Measurements from ENCODE around the gene CYP27B1. TPM values are rescaled to one million over a fixed set of nuclear protein-coding genes. Genes with fewer than 3 reads are reported as not detected.
"Not testable (repeated sequence)": the region's sequence is repeated elsewhere in the genome, so short reads cannot be mapped to it uniquely, and the experiment has no call there.

CYP27B1 gene
- total RNA-seq, 1 donor: 0.45 TPM

DNA sequence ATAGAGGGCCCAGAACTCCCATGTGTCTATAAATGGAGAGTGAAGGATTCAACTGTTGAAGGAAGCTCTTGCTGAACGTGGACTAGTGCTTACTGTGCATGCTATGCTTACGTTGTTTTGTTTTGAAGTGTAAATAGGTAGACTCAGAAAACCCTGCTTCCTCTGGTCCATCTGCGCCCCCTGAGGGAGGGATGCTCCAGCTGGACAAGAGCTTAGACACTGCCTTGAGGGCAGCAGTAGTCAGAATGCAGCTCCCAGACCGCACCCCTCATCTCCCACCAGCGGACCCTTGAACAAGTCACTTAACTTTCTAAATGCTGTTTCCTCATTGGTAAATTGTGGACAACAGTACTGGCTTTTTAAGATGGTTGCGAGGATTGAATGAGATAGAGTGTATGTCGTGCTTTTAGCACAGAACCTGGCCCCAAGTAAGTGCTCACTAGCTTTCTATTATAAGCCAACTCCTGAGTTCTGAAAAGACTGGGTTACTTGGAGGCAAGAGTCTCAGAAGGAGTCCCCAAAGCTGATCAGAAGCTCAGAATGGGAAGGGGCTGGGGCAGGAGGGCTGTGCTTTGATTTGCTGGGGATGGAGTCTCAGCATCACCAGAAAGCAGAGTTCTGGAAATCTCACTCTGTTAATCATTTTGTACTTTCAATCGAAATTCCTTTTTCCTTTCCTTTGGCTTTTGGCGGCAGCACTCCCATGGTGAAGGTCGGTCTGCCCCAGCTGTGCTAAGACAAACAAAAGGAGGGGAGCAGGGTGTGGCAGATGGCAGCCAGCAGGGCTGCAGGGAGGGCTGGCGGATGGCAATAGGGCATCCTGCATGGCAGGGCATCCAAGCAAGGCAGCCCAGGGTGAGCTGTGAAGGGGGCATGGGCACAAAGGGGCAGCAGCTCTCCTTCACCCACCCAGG lies 43.9 kb downstream of the CYP27B1 start:
- no peak for DNase-seq (ENCODE audit: low read depth)
- TF ChIP-seq, protein P1, sequence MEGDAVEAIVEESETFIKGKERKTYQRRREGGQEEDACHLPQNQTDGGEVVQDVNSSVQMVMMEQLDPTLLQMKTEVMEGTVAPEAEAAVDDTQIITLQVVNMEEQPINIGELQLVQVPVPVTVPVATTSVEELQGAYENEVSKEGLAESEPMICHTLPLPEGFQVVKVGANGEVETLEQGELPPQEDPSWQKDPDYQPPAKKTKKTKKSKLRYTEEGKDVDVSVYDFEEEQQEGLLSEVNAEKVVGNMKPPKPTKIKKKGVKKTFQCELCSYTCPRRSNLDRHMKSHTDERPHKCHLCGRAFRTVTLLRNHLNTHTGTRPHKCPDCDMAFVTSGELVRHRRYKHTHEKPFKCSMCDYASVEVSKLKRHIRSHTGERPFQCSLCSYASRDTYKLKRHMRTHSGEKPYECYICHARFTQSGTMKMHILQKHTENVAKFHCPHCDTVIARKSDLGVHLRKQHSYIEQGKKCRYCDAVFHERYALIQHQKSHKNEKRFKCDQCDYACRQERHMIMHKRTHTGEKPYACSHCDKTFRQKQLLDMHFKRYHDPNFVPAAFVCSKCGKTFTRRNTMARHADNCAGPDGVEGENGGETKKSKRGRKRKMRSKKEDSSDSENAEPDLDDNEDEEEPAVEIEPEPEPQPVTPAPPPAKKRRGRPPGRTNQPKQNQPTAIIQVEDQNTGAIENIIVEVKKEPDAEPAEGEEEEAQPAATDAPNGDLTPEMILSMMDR (IDR thresholded peaks at IDR 0.05; ENCODE audit: insufficient read depth, low read length): no peak
- H3K4me3 ChIP-seq (ENCODE audit: low read depth, low read length): no peak overlapping the region

DNA sequence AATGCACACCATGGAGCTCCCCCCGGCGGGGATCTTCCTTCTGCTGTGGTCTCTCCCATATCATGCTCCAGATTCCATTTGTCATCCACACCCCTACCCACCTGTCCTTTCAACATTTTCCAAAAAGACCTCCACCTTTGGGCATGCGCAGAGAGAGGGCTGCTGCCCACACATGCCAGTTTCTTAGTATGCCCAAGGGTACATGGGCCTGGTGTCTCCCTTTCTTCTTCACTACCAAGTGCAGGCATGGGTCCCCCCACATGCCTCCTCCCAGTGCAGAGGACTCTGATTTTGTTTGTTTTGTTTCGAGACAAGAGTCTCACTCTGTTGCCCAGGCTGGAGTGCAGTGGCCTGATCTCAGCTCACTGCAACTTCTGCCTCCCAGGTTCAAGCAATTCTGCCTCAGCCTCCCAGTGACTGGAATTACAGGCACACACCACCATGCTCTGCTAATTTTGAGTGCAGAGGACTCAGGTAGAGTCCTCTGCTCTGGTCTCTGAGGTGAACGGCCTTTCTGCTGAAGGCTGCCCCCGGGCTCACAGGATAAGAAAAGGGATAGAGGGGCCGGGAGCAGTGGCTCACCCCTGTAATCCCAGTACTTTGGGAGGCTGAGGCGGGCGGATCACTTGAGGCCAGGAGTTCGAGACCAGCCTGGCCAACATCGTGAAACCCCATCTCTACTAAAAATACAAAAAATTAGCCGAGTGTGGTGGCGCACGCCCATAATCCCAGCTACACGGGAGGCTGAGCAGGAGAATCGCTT lies 44.9 kb downstream of the CYP27B1 start:
- H3K4me3 ChIP-seq (ENCODE audit: low read depth, low read length); DNase-seq (ENCODE audit: low read depth): not testable (repeated sequence)

DNA sequence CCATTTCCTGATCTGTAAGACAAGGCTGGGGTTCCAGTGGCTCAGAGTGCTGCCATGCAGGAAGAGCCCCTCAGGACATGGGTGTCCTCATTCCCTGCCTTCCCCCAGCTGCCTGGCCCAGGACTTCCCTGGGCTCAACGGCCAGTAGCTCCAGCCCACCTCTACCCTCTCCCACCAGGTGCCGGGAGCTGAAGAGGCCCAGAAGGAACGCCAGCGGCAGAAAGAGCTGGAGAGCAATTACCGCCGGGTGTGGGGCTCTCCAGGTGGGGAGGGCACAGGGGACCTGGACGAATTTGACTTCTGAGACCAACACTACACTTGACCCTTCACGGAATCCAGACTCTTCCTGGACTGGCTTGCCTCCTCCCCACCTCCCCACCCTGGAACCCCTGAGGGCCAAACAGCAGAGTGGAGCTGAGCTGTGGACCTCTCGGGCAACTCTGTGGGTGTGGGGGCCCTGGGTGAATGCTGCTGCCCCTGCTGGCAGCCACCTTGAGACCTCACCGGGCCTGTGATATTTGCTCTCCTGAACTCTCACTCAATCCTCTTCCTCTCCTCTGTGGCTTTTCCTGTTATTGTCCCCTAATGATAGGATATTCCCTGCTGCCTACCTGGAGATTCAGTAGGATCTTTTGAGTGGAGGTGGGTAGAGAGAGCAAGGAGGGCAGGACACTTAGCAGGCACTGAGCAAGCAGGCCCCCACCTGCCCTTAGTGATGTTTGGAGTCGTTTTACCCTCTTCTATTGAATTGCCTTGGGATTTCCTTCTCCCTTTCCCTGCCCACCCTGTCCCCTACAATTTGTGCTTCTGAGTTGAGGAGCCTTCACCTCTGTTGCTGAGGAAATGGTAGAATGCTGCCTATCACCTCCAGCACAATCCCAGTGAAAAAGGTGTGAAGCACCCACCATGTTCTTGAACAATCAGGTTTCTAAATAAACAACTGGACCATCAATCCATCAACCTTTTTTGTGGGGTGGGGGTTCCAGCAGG lies 46.0 kb downstream of the CYP27B1 start:
- no peak overlapping the region for H3K4me3 ChIP-seq (ENCODE audit: low read depth, low read length)
- TF ChIP-seq, protein P1 (IDR thresholded peaks at IDR 0.05; ENCODE audit: insufficient read depth, low read length): no peak
- DNase-seq (ENCODE audit: low read depth): no peak

DNA sequence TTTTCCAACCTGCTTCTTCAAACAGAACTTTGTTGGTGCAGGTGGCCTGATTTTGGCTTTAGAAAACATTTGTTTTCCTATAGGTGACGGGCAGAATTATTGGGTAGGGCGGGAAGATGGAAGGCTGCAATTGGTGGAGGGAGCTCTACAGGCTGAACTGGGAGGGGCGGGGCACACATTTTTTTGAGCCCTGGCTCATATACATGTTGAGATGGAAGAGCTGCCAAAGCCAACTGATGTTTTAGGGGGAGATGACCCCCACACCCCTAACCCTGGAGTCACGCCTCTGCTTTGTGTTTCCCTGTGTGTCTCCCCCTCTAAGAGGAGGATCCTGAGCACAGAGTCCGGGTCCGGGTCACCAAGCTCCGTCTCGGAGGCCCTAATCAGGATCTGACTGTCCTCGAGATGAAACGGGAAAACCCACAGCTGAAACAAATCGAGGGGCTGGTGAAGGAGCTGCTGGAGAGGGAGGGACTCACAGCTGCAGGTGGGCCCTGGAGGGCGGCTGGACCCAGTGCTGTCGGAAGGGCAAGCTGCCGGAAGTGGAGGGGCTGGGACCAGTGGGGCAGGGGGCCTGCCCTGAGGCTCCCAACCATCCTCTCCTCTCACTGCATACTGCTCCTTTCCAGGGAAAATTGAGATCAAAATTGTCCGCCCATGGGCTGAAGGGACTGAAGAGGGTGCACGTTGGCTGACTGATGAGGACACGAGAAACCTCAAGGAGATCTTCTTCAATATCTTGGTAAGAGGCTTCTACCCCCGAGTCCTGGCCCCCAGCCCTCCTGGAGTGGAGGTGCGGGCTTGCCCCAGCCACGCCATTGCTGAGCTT lies 46.9 kb downstream of the CYP27B1 start:
- TF ChIP-seq, protein P1 (IDR thresholded peaks at IDR 0.05; ENCODE audit: insufficient read depth, low read length): no peak
- no peak for DNase-seq (ENCODE audit: low read depth)
- H3K4me3 ChIP-seq (ENCODE audit: low read depth, low read length): no peak overlapping the region

DNA sequence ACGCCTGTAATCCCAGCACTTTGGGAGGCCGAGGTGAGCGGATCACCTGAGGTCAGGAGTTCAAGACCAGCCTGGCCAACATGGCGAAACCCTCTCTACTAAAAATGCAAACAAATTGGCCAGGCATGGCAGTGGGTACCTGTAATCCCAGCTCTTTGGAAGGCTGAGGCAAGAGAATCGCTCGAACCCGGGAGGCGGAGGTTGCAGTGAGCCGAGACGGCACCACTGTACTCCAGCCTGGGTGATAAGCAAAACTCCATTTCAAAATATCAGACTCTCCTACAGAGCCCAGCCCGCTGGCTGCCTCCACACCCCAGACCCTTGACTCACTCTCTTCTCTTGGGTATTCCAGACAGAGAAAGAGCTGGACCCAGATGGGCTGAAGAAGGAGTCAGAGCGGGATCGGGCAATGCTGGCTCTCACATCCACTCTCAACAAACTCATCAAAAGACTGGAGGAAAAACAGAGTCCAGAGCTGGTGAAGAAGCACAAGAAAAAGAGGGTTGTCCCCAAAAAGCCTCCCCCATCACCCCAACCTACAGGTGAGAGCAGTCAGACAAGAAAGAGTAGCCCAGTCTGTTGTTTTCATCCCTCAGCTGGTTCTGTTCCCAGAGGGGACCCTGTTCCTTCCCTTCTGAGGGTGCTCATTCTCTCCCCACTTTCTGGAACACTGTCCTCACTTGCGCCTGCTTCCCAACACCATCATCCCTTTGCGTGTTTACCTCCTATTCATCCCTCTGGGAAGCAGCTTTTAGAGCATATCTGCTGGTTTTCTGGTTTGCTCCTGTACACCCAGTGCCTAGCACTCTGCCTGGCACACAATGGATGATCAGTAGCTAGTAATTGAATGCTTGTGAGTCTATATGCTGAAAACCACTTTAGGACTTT lies 48.0 kb downstream of the CYP27B1 start:
- no peak overlapping the region for H3K4me3 ChIP-seq (ENCODE audit: low read depth, low read length)
- no peak for DNase-seq (ENCODE audit: low read depth)
- TF ChIP-seq, protein P1 (IDR thresholded peaks at IDR 0.05; ENCODE audit: insufficient read depth, low read length): no peak

All from fibroblast of the aortic adventitia (primary cell).